Colon (tissue), 2 donors: ENCODE data around the gene STK32B.
"Not testable (repeated sequence)": the region's sequence is repeated elsewhere in the genome, so short reads cannot be mapped to it uniquely, and the experiment has no call there.

Source experiments
- FAIRE-seq: peaks from 2 replicates; lab custom pipeline; 2012; peaks lifted over from hg19 to GRCh38; lab: Jason Lieb, UNC
- donor health status: control.
- donor health status: control.

Gene STK32B

DNA sequence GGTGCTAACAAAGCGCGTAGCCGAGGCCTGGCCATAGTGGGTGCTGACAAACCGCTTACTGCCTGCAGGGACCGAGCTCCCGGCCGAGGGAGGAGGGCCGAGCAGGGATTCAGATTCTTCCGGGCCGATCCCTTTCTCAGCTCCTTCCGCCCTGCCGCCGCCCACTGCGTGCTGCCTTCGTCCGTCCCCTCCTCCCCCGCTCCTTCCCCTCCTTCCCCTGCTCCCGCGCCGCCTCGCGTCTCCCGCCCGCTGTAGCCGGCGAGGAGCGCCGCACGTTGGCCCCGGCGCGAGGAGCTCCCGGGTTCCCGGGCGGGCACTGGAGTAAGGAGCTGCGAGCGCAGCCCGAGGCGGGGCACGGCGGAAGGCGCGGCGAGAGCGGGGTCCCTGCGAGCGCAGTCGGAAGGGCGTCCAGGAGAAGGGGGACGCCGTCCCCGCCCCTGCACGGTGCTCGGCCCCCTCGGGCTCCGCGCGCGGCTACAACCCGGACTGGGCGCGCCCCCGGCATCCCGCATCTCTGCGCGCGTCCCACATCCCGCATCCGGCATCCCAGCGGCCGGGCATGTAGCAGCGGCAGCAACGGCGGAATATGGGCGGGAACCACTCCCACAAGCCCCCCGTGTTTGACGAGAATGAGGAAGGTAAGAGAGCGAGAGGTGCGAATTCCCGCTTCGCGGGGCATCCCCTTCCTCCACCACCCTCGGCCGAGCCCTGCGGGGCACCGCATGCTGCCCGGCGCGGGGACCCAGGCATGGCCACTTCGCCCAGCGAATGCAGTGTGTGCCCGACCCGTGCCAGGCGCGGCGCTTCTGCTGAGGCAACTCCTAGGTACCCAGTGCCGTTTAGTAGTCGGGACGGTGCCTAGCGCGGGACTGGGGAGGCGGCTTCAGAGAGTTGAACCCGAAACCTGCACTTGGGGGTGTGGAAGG, at the start of gene STK32B:
Gene STK32B (plus strand): TSS at position 203 of the 926 bp plus-strand sequence.
- FAIRE-seq: no peak

DNA sequence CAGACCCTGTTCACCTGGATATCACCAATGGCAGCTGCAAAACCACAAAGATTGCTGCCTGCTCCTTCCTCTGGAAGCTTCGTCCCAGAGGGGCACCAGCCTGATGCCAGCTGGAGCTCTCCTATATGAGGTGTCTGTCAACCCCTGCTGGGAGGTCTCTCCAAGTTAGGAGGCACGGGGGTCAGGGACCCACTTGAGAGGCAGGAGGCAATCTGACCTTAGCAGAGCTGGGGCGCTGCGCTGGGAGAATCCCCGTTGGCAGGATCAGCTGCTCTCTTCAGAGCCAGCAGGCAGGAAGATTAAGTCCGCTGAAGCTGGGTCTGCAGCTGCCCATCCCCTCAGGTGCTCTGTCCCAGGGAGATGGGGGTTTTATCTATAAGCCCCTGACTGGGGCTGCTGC, 49.6 kb upstream of the STK32B start:
- not testable (repeated sequence) for FAIRE-seq

DNA sequence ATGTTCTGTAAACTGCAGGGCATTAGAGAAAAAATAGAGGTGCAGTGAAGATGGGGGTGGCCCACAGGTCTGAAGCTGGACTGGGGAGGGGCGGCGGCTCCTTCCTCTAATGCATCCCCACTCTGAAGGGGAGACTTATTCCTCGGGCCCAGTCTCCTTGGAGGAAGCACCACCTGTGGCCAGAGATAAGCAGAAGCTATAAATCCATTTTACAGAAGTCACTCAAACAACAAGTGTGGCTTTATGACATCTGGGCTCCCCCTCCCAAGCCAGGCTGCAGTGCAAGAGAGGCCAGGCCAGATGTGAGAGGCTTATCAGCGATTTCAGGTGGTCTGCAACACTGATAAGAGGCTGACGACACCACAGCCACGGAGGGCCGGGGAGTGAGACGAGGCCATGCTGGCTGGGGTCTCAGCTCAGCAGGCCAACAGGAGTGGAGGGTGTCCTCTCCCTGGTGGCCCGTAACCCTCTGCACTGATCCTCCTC, 47.9 kb upstream of the STK32B start:
- FAIRE-seq: no peak

DNA sequence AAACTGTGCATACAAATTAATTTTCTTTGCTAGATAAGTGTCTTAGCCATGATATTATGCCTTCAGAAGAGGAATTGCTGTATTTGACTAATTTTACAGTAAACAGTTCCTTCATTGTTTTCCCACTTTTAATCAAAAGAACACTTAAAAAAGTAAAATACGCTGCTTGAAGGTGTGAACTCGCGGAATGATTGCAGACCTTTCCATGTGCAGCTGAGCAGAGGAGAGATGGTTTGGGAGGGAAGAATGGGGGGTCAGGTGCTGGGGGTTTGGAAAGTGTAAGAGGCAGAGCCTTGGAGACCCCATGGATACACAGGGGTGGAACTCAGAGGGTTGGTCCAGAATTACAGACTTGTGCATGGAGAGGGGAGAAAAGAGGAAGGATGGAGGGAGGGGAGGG, 47.4 kb upstream of the STK32B start:
- FAIRE-seq: no peak

DNA sequence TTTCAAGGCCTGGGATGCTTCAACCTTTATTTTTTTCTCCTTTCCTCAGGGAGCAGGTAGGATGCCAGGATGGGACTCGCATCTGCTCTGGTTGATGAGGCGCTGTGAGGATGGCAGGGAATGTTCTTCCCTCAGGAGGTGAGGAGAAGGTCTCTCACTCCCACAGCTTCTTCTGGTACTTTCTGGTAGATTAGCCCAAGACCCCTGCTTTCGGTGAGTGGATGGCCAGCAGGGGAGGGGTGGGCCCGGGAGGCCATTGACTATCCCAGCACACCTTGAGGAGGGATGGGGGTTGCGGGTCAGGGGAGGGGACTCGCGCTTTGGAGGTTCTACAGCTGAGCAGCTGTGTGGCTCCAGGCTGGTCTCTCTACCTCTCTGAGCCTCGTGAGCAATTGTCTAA, 46.8 kb upstream of the STK32B start:
- no peak for FAIRE-seq

DNA sequence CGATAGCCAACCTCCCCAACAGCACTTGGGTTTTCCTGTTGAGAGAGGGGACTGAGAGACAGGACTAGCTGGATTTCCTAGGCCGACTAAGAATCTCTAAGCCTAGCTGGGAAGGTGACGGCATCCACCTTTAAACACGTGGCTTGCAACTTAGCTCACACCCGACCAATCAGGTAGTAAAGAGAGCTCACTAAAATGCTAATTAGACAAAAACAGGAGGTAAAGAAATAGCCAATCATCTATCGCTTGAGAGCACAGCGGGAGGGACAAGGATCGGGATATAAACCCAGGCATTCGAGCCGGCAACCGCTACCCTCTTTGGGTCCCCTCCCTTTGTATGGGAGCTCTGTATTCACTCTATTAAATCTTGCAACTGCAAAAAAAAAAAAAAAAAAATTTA, 44.3 kb upstream of the STK32B start:
- not testable (repeated sequence) for FAIRE-seq

DNA sequence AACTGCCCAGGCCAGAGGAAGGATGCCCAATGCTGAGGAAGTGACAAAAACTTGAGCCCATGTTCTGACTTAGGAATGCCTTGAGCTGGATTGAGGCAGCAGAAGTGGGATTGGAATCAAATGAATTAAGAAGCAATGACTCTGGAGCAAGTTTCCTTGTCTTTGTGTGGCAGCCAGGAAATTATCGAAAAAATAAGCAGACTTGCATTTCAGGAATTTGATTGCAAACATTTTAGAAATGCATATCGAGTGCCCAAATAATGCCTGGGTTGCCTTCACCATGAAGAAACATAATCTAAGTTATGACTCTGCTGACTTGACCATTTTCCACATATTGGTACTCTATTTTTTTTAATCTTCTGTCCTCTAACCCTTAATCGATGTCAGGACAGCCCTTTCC, 41.5 kb upstream of the STK32B start:
- no peak for FAIRE-seq

DNA sequence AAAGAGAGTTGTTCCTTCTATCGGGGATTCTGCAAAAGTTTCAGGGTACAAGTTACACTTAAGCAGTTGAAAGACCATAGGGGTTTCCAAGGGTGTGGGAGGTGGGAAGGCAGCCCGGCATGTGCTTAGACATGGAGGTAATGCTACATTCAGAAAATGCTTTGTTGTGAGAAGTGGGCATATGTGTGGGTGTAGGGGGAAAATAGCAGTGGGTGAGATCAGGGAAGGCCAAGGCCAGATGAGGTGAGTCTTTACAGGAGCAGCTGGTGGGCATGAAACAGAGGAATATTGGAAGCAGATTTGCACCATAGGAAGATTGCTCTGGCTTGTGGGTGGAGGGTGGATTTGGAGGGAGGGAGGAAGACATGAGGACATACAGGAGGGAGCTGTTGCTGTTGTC, 40.3 kb upstream of the STK32B start:
- no peak for FAIRE-seq

DNA sequence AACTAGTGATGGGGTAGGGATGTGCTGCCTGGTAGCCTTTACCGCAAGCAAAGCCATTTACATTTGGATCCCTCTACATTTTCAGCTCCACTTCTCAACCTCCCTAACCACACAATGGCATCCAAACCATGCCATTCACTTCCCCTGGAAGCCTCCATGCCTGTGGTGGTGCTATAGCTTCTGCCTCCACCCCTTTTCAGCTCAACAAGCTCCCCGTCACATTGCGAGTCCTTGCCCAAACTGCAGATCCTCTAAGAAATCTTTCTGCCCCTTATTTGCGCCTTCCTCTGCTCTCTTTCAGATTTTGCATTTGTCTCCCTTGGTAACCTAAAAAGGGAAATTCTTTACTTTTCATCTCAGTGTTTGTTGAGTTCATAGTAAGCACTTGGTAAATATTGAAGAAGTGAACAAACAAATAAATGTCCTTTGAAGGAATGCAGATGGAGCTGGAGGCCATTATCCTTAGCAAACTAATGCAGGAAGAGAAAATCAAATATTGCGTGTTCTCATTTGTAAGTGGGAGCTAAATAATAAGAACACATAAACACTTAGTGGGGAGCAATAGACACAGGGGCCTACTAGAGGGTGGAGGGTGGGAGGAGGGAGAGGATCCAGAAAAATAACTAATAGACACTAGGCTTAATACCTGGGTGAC, 38.9 kb upstream of the STK32B start:
- no peak for FAIRE-seq

DNA sequence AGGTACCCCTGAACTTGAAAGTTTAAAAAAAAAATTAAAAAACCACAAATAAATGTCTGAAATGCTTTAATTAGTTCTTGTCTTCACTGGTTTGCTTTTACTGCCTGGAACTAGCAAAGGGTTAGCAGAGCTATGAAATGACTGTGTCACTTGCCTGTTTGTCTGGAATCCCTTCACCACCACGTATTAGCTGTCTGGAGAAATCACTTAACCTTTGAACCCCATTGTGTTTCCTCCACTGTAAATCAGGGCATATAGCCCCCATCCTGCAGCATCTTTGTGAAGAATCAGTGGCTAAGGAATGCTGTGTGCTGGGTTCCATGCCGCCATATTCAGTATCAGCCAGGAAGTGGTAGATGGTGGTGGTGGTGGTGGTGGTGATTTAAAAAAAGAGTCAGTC, 38.3 kb upstream of the STK32B start:
- FAIRE-seq: no peak

DNA sequence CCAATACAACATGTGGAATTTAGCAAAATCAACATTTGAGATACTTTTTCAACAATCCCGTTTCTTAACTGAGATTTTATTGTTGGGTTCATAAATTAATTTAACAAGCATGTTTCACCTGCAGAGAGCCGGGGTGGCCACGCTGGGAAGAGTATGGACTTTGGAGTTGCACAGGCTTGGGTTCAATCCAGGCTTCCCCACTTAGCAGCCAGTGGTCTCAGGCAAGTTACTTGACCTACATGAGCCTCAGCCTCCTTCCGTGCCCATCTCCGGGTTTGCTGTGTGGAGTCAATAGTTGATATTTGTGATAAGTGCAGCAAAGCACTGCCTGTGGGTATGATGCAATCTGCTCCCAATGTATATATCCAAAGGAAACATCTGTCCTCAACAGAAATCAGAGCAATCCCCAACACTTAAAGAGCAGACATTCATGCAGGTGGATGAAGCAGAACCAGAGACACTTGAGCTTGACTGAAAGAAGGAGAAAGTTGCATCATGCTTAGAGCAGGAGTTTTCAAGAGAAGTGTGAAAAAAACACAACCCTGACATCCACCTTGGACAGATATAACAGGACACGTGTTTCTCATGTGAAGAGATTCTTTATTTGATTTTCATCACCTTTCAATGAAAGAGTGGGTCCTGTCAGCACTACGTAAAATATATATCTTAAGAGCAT, 37.1 kb upstream of the STK32B start:
- FAIRE-seq: no peak

DNA sequence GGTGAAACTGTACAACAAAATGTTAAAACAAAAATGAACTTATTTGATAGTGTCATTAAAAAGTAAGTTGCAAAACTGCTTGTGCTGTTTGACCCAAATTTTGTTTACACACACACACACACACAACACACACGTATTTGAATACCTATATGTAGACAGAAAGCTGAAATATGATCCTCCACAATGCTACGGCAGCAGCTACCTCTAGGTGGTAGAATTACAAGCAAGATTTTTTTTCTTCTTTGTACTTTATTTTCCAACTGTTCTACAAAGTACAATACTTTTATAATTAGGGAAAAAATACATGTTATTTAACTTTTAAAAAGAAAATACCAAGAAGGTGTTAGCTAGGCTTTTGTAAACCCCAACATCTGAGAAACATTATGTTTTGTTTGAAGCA, 33.2 kb upstream of the STK32B start:
- FAIRE-seq: no peak

DNA sequence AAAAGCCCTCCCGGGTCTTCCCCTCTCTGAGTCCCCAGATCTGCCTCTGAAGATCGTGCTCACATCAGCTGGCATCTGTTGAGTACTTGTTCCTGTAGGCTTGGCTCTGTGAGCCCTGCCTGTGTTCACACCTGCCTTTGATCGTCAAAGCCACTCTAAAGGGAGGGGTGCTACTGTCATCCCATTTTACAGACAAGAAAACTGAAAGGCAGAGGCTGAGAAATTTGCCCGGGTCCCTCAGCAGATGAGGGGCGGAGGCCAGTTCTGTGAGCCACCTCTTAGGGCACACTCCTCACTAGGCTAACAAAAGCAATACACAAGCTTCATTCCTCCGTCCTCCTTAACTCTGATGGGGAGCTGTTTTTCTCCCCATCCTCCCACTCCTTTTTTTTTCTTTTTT, 32.7 kb upstream of the STK32B start:
- no peak for FAIRE-seq

DNA sequence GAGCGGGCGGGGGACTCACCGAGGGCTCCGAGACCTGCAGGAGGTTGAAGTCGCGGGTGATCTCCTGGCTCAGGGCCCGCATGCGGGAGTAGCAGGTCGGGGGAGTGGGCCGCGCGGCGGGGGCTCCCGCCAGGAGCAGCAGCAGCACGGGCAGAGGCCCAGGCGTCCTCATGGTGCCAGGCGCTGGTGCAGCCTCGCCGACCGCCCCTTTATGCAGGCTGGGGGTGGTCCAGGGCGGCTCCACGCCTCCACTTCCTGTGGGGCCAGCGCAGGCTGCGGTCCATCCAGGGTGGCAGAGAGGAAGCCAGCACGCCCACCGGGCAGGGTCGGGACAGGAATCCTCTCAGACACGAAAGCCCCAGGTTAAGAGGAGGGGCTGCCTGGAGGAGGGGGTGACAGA, 32.0 kb upstream of the STK32B start, which contains the start of gene CYTL1:
Gene CYTL1 (minus strand): TSS at position 185 of the 400 bp plus-strand sequence. CDS start 13 bp downstream, at position 172.
- no peak for FAIRE-seq

DNA sequence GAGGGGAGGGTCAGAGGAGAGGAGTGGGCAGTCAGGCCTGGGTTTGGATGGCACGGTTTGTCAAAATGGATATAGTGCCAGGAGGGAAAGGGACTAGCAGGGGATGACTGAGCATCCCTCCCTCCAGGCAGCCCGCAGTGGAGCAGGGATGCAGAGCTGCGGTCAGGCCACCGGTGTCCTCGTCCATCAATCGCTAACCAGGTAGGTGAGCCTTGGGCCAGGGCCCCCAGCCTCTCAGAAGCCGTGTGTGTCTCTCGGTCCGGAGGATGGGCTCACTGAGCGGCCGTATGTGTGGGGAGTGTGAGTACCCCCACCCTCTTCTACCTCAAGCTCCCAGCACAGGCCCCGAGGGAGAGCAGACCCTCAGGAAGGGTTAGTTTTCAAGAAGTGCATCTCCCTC, 31.5 kb upstream of the STK32B start:
- FAIRE-seq: no peak

DNA sequence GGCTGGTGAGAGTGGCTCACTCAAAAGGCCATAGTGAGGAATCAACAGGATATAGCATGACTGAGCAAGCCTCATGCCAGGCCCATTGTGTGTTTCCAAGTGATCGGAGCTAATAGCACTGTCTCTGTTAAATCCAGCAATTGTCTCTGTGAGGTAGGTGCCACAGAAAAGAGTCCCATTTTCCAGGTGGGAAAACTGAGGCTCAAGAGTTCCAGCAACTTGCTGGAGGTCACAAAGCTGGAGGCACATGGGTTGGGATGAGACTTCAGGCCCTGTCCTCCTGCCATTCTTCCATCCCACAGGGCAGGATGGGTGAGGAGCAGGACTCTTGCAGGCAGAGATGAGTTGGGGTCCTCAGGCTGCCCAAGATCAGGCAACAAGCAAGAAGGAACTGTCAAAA, 30.9 kb upstream of the STK32B start:
- FAIRE-seq: no peak

DNA sequence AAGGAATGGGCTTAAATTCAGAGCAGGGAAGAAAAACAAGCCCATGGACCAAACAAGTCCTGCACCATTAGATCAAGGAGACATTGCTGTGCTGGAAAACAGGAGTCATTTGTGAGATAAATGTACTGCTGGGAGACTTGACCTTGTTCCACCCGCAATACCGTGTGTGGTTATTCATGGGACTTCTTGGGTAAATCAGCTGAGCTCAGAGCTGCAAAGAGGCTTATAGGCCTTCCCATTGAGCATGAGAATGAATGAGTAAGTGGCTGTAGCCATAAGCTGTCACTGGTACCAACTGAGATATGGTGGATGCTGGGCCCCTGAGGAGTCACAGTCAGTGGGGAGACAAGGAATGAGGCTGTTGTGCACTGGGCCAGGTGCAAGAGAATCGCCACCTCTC, 29.7 kb upstream of the STK32B start:
- no peak for FAIRE-seq

DNA sequence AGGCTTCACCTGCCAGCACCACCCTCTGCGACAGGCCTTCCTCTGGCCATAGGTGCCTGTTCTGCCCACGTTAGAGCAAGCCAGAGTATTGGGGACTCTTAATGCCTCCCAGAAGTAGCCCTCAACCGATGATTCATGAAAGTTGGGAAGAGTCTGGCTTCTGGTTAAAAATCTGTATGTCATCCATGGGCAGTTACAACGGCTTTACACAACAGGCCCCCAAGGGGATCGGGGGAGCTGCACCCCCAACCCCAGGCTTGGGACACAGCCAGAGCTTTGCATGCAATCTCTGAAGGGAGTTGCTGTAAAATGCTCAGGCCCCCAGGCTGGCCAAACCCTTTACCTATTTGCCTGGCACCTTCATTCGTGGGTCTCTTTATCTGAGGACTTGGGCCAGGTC, 26.6 kb upstream of the STK32B start:
- no peak for FAIRE-seq

DNA sequence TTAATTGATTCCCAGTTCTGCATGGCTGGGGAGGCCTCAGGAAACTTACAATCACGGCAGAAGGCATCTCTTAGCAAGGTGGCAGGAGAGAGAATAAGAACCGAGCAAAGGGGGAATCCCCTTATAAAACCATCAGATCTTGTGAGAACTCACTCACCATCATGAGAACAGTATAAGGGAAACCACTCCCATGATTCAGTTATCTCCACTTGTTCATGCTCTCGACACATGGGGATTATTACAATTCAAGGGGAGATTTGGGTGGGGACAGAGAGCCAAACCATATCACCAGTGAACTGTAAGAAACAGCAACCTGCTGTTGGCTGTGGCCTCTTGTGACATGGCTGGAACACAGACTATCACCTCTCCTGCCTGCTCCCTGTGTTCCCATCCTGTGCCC, 24.9 kb upstream of the STK32B start:
- FAIRE-seq: no peak

DNA sequence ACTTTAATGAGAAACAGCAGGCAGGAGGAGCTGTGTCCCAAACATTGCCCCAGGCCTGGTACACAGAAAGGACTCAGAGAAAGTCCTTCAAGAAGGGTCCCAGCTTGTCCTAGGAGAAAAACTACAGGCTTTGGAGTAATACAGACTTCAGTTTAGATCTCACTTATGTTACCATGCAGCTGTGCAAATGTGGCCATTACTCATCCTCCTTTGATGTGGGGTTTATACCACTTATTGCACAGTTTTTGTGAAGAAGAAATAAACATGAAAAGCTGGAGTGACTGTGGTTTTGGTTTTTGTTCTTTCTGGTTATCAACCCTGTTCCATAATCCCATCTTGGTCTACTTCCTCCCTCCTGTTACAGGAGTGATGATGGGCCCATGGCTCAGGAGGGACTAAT, 23.9 kb upstream of the STK32B start:
- FAIRE-seq: no peak

DNA sequence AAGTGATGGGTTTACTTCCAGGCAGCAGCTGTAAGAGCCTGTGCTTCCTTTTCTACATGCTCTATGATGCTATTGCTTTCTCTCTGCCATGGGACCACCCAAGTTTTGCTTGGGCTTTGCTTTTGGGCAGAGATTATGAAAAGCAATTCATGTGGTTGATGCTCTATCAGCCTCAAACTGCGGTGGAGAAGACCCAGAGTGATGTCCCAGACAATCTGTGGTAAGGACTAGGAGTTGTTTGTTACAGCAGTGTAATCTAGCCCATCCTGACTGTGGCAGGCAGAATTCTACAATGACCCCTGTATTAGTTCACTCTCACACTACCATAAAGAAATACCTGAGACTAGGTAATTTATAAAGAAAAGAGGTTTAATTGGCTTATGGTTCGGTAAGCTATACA, 22.8 kb upstream of the STK32B start:
- no peak for FAIRE-seq

DNA sequence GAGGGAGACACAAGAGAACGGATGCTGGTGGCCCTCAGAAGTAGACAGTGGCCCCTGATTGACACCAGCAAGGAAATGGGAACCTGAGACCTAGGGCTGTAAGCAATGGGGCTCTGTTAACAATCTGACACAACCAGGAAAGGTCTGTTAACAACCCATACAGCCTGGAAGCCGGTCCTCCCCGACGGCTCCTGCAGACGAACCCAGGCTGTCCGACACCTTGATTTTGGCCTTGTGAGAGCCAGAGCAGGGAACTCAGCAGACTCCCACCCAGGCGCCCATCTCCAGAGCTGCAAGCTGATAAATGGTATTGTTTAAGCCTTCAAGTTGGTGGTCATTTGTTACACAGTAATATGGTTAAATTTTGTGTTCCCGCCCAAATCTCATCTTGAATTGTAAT, 21.8 kb upstream of the STK32B start:
- FAIRE-seq: no peak

DNA sequence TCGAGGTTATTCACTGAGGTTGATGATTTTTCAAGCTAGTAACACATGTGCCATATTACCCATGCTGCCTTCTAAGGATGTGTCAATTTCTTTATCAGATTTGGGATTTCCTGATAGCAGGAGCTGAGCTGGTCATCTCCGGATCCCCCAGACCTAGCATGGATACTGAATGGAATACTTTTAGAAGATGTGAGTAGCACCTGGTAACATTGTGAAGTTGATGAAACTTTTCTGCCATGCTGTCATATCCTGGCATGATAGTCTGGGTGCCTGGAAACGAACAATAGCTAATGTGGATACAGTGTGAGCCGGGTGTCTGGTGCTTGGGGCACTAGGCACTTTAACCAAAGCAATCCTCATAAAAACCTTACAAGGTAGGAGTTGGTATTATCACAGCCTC, 21.1 kb upstream of the STK32B start:
- no peak for FAIRE-seq
